ENCODE data around the gene PSTPIP2. TPM values are rescaled to one million over a fixed set of nuclear protein-coding genes. Genes with fewer than 3 reads are reported as not detected.

PSTPIP2 gene
- total and polyA plus RNA-seq, 9 of the 15 experiments (the other 6 are each of a cell fraction or from before 2014, with no cell fraction given) = 14.0 to 45.7 (median 27.1) TPM

- Histone ChIP-seq H2AFZ (ENCODE audit: low read depth, low read length) (no peak overlapping the region), H3K4me2 (ENCODE audit: insufficient read depth, low read length) (no peak overlapping the region), H3K27me3 (ENCODE audit: control insufficient read depth in 2 of 2, insufficient read depth in 2 of 2, low read length in 2 of 2) (no peaks in the 10 kb centered on the region), H3K27ac (ENCODE audit: extremely low read depth, low read depth, low read length) (no peak overlapping the region), H3K79me2 (ENCODE audit: control insufficient read depth, insufficient read depth, low read length) (peaks cover 42% of the 10 kb centered on the region), H3K4me1 (replicated peaks in 1 of 2; ENCODE audit: control insufficient read depth in 2 of 2, insufficient read depth in 2 of 2, low read length in 2 of 2) (peaks cover 2 to 16% of the 10 kb centered on the region in 2 experiments; a peak in 4 of 5 replicates), H3K4me3 (no peak overlapping the region), H3K9ac (ENCODE audit: insufficient read depth in 1 of 2, low read depth in 2 of 2, low read length in 2 of 2) (no peak overlapping the region), H4K20me1 (replicated peaks; ENCODE audit: control insufficient read depth, insufficient read depth, low read length) (no peaks in the 10 kb centered on the region), H3K9me1 (ENCODE audit: control insufficient read depth, insufficient read depth, low read length) (no peaks in the 10 kb centered on the region), H3K9me3 (replicated peaks; ENCODE audit: control insufficient read depth, insufficient read depth, low read depth, low read length) (no peaks in the 10 kb centered on the region), H3K36me3 (ENCODE audit: control insufficient read depth, insufficient read depth, low read length) (no peaks in the 10 kb centered on the region)
- ChIA-PET POLR2A (interaction anchor here (1.0 kb wide), 1 partner anchor 21 kb away, joined by 6 read pairs; no protein-coding TSS in a partner anchor), CTCF (ENCODE audit: low intra/inter-chr PET ratio) (no interaction called here)
- in situ Hi-C loops (cut with MboI) = no loop called here
- 93% methylated on average over 6 of the region's 6 CpGs for WGBS (ENCODE audit: insufficient coverage, low coverage, missing lambda C conversion rate)
- intact Hi-C loops (cut with micrococcal nuclease) = no loop called here
- DNase-seq (ENCODE audit: extremely low read depth in 1 of 4, low spot score in 3 of 4) (no peak), ATAC-seq (peak; percentile 74), FAIRE-seq (no peak)
- BruUV-seq (replicated peaks) = no TSS peak
- TF ChIP-seq CBX8 (IDR thresholded peaks at IDR 0.05; ENCODE audit: borderline replicate concordance, extremely low read depth, low read depth, low read length, poor library complexity, severe bottlenecking) (no peak), HDGF (IDR thresholded peaks at IDR 0.05) (no peak), E2F8 (IDR thresholded peaks at IDR 0.05; ENCODE audit: low read depth, partially characterized antibody) (no peak), POLR3A (IDR thresholded peaks at IDR 0.05; ENCODE audit: borderline replicate concordance, extremely low read depth, insufficient read depth, insufficient read length) (no peak), ATF2 (CRISPR knock-in tag; IDR thresholded peaks at IDR 0.05) (no peak), PREB (CRISPR knock-in tag; IDR thresholded peaks at IDR 0.05) (no peak), ARID3B (CRISPR knock-in tag; IDR thresholded peaks at IDR 0.05; ENCODE audit: borderline replicate concordance) (no peak), FIP1L1 (IDR thresholded peaks at IDR 0.05; ENCODE audit: low read depth, low read length, poor library complexity, severe bottlenecking) (no peak), MCM7 (IDR thresholded peaks at IDR 0.05) (no peak), NONO (IDR thresholded peaks at IDR 0.05; ENCODE audit: low read depth in 2 of 2, low read length in 1 of 2) (no peak), HCFC1 (IDR thresholded peaks at IDR 0.05; ENCODE audit: low read depth, low read length) (no peak), ATF1 (CRISPR knock-in tag; IDR thresholded peaks at IDR 0.05) (no peak), ATF1 (tag; IDR thresholded peaks at IDR 0.05) (no peak), ZNF561 (CRISPR knock-in tag; conservative IDR thresholded peaks at IDR 0.05) (no peak), HDAC2 (IDR thresholded peaks at IDR 0.05) (no peak), ARID2 (IDR thresholded peaks at IDR 0.05) (no peak), EP300 (IDR thresholded peaks at IDR 0.05; ENCODE audit: low read length) (no peak)
Observed at GRCh38 chr18:46046126-46046525, 25.9 kb downstream of the PSTPIP2 start.
